Measurements from ENCODE around the gene TGFBI. TPM values are rescaled to one million over a fixed set of nuclear protein-coding genes. Genes with fewer than 3 reads are reported as not detected.

The TGFBI gene
- total RNA-seq, 1 donor = 281 TPM

GRCh38 chr5:136000147-136000546, 28.6 kb upstream of the TGFBI start:
- no peak overlapping the region for H3K4me3 ChIP-seq (ENCODE audit: low read depth, low read length)
- DNase-seq (ENCODE audit: low read depth) = no peak
- no peak for TF ChIP-seq CTCF (IDR thresholded peaks at IDR 0.05; ENCODE audit: insufficient read depth, low read depth, low read length)

- peak; percentile 74 for DNase-seq (ENCODE audit: low read depth)
- H3K4me3 ChIP-seq (ENCODE audit: low read depth, low read length) = no peak overlapping the region
- no peak for TF ChIP-seq CTCF (IDR thresholded peaks at IDR 0.05; ENCODE audit: insufficient read depth, low read depth, low read length)
Observed at GRCh38 chr5:136000932-136001331, 27.9 kb upstream of the TGFBI start.

- DNase-seq (ENCODE audit: low read depth) = peak; percentile 76
Observed at GRCh38 chr5:136001466-136001981, 27.3 kb upstream of the TGFBI start.

GRCh38 chr5:136004436-136004835, 24.4 kb upstream of the TGFBI start:
- H3K4me3 ChIP-seq (ENCODE audit: low read depth, low read length) = no peak overlapping the region
- TF ChIP-seq CTCF (IDR thresholded peaks at IDR 0.05; ENCODE audit: insufficient read depth, low read depth, low read length) = no peak
- DNase-seq (ENCODE audit: low read depth) = peak; percentile 94

More at GRCh38 chr5:136001466-136001981, 27.3 kb upstream of the TGFBI start:
- TF ChIP-seq CTCF (IDR thresholded peaks at IDR 0.05; ENCODE audit: insufficient read depth, low read depth, low read length) = no peak
- H3K4me3 ChIP-seq (ENCODE audit: low read depth, low read length) = no peak overlapping the region

- DNase-seq (ENCODE audit: low read depth) = no peak
- H3K4me3 ChIP-seq (ENCODE audit: low read depth, low read length) = no peak overlapping the region
- TF ChIP-seq CTCF (IDR thresholded peaks at IDR 0.05; ENCODE audit: insufficient read depth, low read depth, low read length) = no peak
Observed at GRCh38 chr5:136005476-136005875, 23.3 kb upstream of the TGFBI start.

- no peak overlapping the region for H3K4me3 ChIP-seq (ENCODE audit: low read depth, low read length)
- no peak for TF ChIP-seq CTCF (IDR thresholded peaks at IDR 0.05; ENCODE audit: insufficient read depth, low read depth, low read length)
- no peak for DNase-seq (ENCODE audit: low read depth)
Observed at GRCh38 chr5:136006164-136006563, 22.6 kb upstream of the TGFBI start.

GRCh38 chr5:136006761-136007251, 22.0 kb upstream of the TGFBI start:
- no peak for DNase-seq (ENCODE audit: low read depth)
- TF ChIP-seq CTCF (IDR thresholded peaks at IDR 0.05; ENCODE audit: insufficient read depth, low read depth, low read length) = no peak
- H3K4me3 ChIP-seq (ENCODE audit: low read depth, low read length) = no peak overlapping the region
